H1 (cell line): ENCODE measurements around the gene DENND2A. TPM values are rescaled to one million over a fixed set of nuclear protein-coding genes. Genes with fewer than 3 reads are reported as not detected.

Source experiments
- CTCF ChIA-PET: fragments of 300-600 bp; sonication (Branson Sonifier 250); formaldehyde crosslinking; loops from one replicate; lab custom pipeline; 2021; ENCODE audit not compliant: partially characterized antibody; lab: Charles Lee
- POLR2A ChIA-PET: fragments of 300-600 bp; sonication (Branson Sonifier 250); formaldehyde crosslinking; loops from one replicate; lab custom pipeline; 2021; ENCODE audit warnings: inconsistent platforms; ENCODE audit not compliant: partially characterized antibody; lab: Charles Lee
- DNase-seq, 2 experiments: peaks; one replicate each; pipeline versions ENCODE4 v3.0.0 to v3.0.0-alpha.2; 2010 to 2022; ENCODE audit warnings: low spot score in 2 of 2, low read depth in 1 of 2, mixed read lengths in 1 of 2
- FAIRE-seq: peaks from 2 replicates; lab custom pipeline; 2011; peaks lifted over from hg19 to GRCh38; lab: Jason Lieb, UNC
- H2AFZ ChIP-seq: 2 replicates; pipeline ENCODE4 v1.8.1; 2012; ENCODE audit warnings: low read length, inconsistent platforms
- H2AK5ac ChIP-seq: 2 replicates; pipeline ENCODE4 v1.6.1; 2013; ENCODE audit warnings: low read depth, low read length
- H2BK120ac ChIP-seq: replicated peaks from 2 replicates; pipeline ENCODE3; 2013; ENCODE audit warnings: low read depth, low read length, inconsistent platforms
- H2BK12ac ChIP-seq: 2 replicates; pipeline ENCODE4 v1.6.1; 2013; ENCODE audit warnings: low read depth, low read length
- H2BK15ac ChIP-seq: 2 replicates; pipeline ENCODE4 v1.6.1; 2013; ENCODE audit warnings: low read length
- H2BK20ac ChIP-seq: 2 replicates; pipeline ENCODE4 v1.6.1; 2013; ENCODE audit warnings: low read length
- H2BK5ac ChIP-seq: 2 replicates; pipeline ENCODE4 v1.6.1; 2013; ENCODE audit warnings: low read depth, low read length
- H3K14ac ChIP-seq: 2 replicates; pipeline ENCODE4 v1.6.1; 2013; ENCODE audit warnings: inconsistent platforms; ENCODE audit not compliant: insufficient read length
- H3K18ac ChIP-seq: 2 replicates; pipeline ENCODE4 v1.6.1; 2013; ENCODE audit warnings: low read length; ENCODE audit errors: extremely low read depth
- H3K23ac ChIP-seq: 2 replicates; pipeline ENCODE4 v1.6.1; 2013; ENCODE audit warnings: inconsistent platforms; ENCODE audit not compliant: insufficient read length
- H3K23me2 ChIP-seq: 2 replicates; pipeline ENCODE4 v1.6.1; 2013; ENCODE audit warnings: low read depth, low read length
- H3K27ac ChIP-seq: 2 replicates; pipeline ENCODE4 v1.6.1; 2011; ENCODE audit warnings: low read depth, low read length, inconsistent platforms
- H3K27me3 ChIP-seq, 4 experiments: replicated peaks in 1 of 4; 1 replicate in 1 of 4; 2 replicates in 3 of 4; pipeline versions ENCODE4 v1.6.1 to v1.8.1; 2011 to 2013; ENCODE audit warnings: low read length in 3 of 4, mild to moderate bottlenecking in 3 of 4, inconsistent platforms in 2 of 4, mixed read lengths in 2 of 4, moderate library complexity in 1 of 4; ENCODE audit not compliant: control insufficient read depth in 3 of 4, insufficient read depth in 3 of 4; ENCODE audit errors: extremely low read depth in 1 of 4
- H3K36me3 ChIP-seq, 4 experiments: 2 replicates each; pipeline versions ENCODE4 v1.6.1 to v1.8.1; 2011 to 2013; ENCODE audit warnings: mild to moderate bottlenecking in 4 of 4, low read length in 3 of 4, moderate library complexity in 2 of 4, control low read depth in 1 of 4, inconsistent platforms in 1 of 4; ENCODE audit not compliant: insufficient read depth in 4 of 4, control insufficient read depth in 2 of 4
- H3K4ac ChIP-seq: replicated peaks from 2 replicates; pipeline ENCODE3; 2013; ENCODE audit warnings: low read length, low read depth, mixed read lengths, inconsistent platforms; ENCODE audit not compliant: insufficient read length
- H3K4me1 ChIP-seq, 4 experiments: replicated peaks in 1 of 4; 1 replicate in 1 of 4; 2 replicates in 3 of 4; pipeline versions ENCODE4 v1.6.1 to v1.8.1; 2011 to 2013; ENCODE audit warnings: low read length in 3 of 4, inconsistent platforms in 2 of 4, mixed read lengths in 1 of 4; ENCODE audit not compliant: insufficient read depth in 4 of 4, control insufficient read depth in 3 of 4
- H3K4me2 ChIP-seq, 2 experiments: 2 replicates each; pipeline versions ENCODE4 v1.6.1 to v1.8.1; 2011 to 2013; ENCODE audit warnings: low read depth in 2 of 2, low read length in 2 of 2, control low read depth in 1 of 2, inconsistent platforms in 1 of 2, mild to moderate bottlenecking in 1 of 2; ENCODE audit not compliant: insufficient read depth in 1 of 2
- H3K4me3 ChIP-seq, 4 experiments: fragments of 200-600, 300-600 bp in 1 of 4; sonication (generic), shearing (Covaris generic), sonication (Bioruptor Twin) in 1 of 4; 2 replicates each; pipeline versions ENCODE4 v1.5.1 to v1.8.1; 2011 to 2016; ENCODE audit warnings: low read length in 4 of 4, low read depth in 3 of 4, control low read depth in 2 of 4, inconsistent platforms in 2 of 4, mild to moderate bottlenecking in 2 of 4, mixed read lengths in 1 of 4, moderate library complexity in 1 of 4; ENCODE audit not compliant: insufficient read depth in 2 of 4; ENCODE audit errors: extremely low read depth in 1 of 4
- H3K56ac ChIP-seq: replicated peaks from 2 replicates; pipeline ENCODE3; 2013; ENCODE audit warnings: low read depth, mild to moderate bottlenecking, mixed read lengths, low read length, inconsistent platforms; ENCODE audit not compliant: insufficient read length
- H3K79me1 ChIP-seq: 2 replicates; pipeline ENCODE4 v1.6.1; 2013; ENCODE audit warnings: low read depth, low read length, control low read depth
- H3K79me2 ChIP-seq, 2 experiments: 2 replicates each; pipeline versions ENCODE4 v1.6.1 to v1.8.1; 2012 to 2013; ENCODE audit warnings: low read length in 2 of 2, mild to moderate bottlenecking in 2 of 2, inconsistent platforms in 1 of 2; ENCODE audit not compliant: insufficient read depth in 2 of 2, control insufficient read depth in 1 of 2
- H3K9ac ChIP-seq, 4 experiments: replicated peaks in 1 of 4; 1 replicate in 1 of 4; 2 replicates in 3 of 4; pipeline versions ENCODE4 v1.6.1 to v1.8.1; 2011 to 2013; ENCODE audit warnings: low read depth in 3 of 4, low read length in 3 of 4, control low read depth in 2 of 4, mild to moderate bottlenecking in 2 of 4, moderate library complexity in 2 of 4, inconsistent platforms in 1 of 4; ENCODE audit errors: extremely low read depth in 1 of 4
- H3K9me3 ChIP-seq, 2 experiments: 2 replicates each; pipeline versions ENCODE4 v1.6.1 to v1.8.1; 2012 to 2013; ENCODE audit warnings: mild to moderate bottlenecking in 2 of 2, moderate library complexity in 2 of 2, control low read depth in 1 of 2, inconsistent platforms in 1 of 2, low read depth in 1 of 2, low read length in 1 of 2, mixed read lengths in 1 of 2; ENCODE audit not compliant: insufficient read depth in 2 of 2
- H4K20me1 ChIP-seq, 2 experiments: replicated peaks in 1 of 2; 2 replicates each; pipeline versions ENCODE3 to v1.8.1; 2011 to 2013; ENCODE audit warnings: inconsistent platforms in 2 of 2, low read length in 2 of 2, mild to moderate bottlenecking in 1 of 2; ENCODE audit not compliant: insufficient read depth in 2 of 2, control insufficient read depth in 1 of 2
- H4K5ac ChIP-seq: 2 replicates; pipeline ENCODE4 v1.6.1; 2013; ENCODE audit warnings: low read length, low read depth, mixed read lengths, inconsistent platforms; ENCODE audit not compliant: insufficient read length
- H4K8ac ChIP-seq: 2 replicates; pipeline ENCODE4 v1.8.0; 2013; ENCODE audit warnings: mild to moderate bottlenecking, moderate library complexity, low read length, inconsistent platforms; ENCODE audit not compliant: insufficient read depth; ENCODE audit errors: extremely low read depth
- H4K91ac ChIP-seq: replicated peaks from 2 replicates; pipeline ENCODE3; 2013; ENCODE audit warnings: low read length, mixed read lengths, inconsistent platforms; ENCODE audit not compliant: insufficient read length
- ASH2L ChIP-seq: fragments of 200-600, 300-600 bp; sonication (generic); IDR thresholded peaks from one replicate; pipeline ENCODE4 v1.7.1; 2017; ENCODE audit warnings: low read length
- ATF2 ChIP-seq: IDR thresholded peaks from 2 replicates; pipeline ENCODE4 v1.6.1; 2012; ENCODE audit warnings: low read length, inconsistent platforms
- BRCA1 ChIP-seq: IDR thresholded peaks from 2 replicates; pipeline ENCODE4 v1.6.1; 2012; ENCODE audit warnings: low read depth, low read length, improper control_type of control experiment
- CHD2 ChIP-seq: IDR thresholded peaks from 2 replicates; pipeline ENCODE4 v1.6.1; 2012; ENCODE audit warnings: low read length, improper control_type of control experiment
- CREB1 ChIP-seq: IDR thresholded peaks from 2 replicates; pipeline ENCODE4 v1.6.1; 2012; ENCODE audit warnings: inconsistent platforms
- EP300 ChIP-seq, 2 experiments: IDR thresholded peaks; 1 replicate in 1 of 2; 2 replicates in 1 of 2; pipeline ENCODE4 v1.6.1; 2011 to 2012; ENCODE audit warnings: low read depth in 2 of 2, low read length in 2 of 2, mild to moderate bottlenecking in 2 of 2, borderline replicate concordance in 1 of 2, inconsistent platforms in 1 of 2, moderate library complexity in 1 of 2
- KDM1A ChIP-seq: fragments of 200-600, 300-600 bp; sonication (generic); IDR thresholded peaks from 2 replicates; pipeline ENCODE4 v1.7.1; 2016; ENCODE audit warnings: mild to moderate bottlenecking, low read length, borderline replicate concordance
- MAFK ChIP-seq: IDR thresholded peaks from 2 replicates; pipeline ENCODE4 v1.6.1; 2012; ENCODE audit warnings: low read depth, mild to moderate bottlenecking, improper control_type of control experiment, low read length
- NRF1 ChIP-seq: IDR thresholded peaks from 2 replicates; pipeline ENCODE4 v1.6.1; 2011; ENCODE audit warnings: mild to moderate bottlenecking, low read depth, low read length, improper control_type of control experiment
- PHF8 ChIP-seq: fragments of 200-600 bp; sonication (generic); conservative IDR thresholded peaks from 2 replicates; pipeline ENCODE4 v1.7.1; 2012; ENCODE audit warnings: low read depth, mild to moderate bottlenecking, inconsistent platforms, low read length, moderate library complexity
- SIN3A ChIP-seq, 2 experiments: IDR thresholded peaks in 1 of 2; conservative IDR thresholded peaks in 1 of 2; 2 replicates each; pipeline ENCODE4 v1.6.1; 2011 to 2012; ENCODE audit warnings: low read length in 2 of 2, improper control_type of control experiment in 1 of 2, low read depth in 1 of 2, mild to moderate bottlenecking in 1 of 2
- SP4 ChIP-seq: IDR thresholded peaks from 2 replicates; pipeline ENCODE4 v1.6.1; 2012; ENCODE audit warnings: low read length, inconsistent platforms
- SRF ChIP-seq: IDR thresholded peaks from 2 replicates; pipeline ENCODE4 v1.6.1; 2011; ENCODE audit warnings: mild to moderate bottlenecking, low read depth, low read length, moderate library complexity
- TCF12 ChIP-seq: IDR thresholded peaks from 2 replicates; pipeline ENCODE4 v1.6.1; 2011; ENCODE audit warnings: low read depth, mild to moderate bottlenecking, low read length
- WGBS, 2 experiments: shearing (Covaris generic) in 1 of 2; methylation state at CpG; one replicate each; pipeline versions ENCODE4 v1.1.6 to v1.1.7; 2013 to 2015; ENCODE audit warnings: low lambda C conversion rate in 2 of 2, mixed read lengths in 2 of 2, inconsistent platforms in 1 of 2, low coverage in 1 of 2, missing lambda C conversion rate in 1 of 2; ENCODE audit not compliant: insufficient replicate concordance in 2 of 2, insufficient coverage in 1 of 2, insufficient read length in 1 of 2; ENCODE audit errors: extremely low coverage in 1 of 2, missing lambda C conversion rate in 1 of 2; 5-methylcytosine and 5-hydroxymethylcytosine counted together
- polyA plus RNA-seq, 7 experiments: library from polyadenylated mRNA; depleted of rRNA in 3 of 7; stranded (reverse) in 5 of 7; unstranded in 2 of 7; fragments of >200 nt in 5 of 7; fragments of 200-250 nt in 2 of 7; gene quantifications; 1 replicate in 5 of 7; 2 replicates in 1 of 7; 4 replicates in 1 of 7; pipeline versions ENCODE4 v1.2.1 to v1.2.3, GENCODE V29; 2011 to 2013; ENCODE audit warnings: missing spikeins in 2 of 7, mixed read lengths in 2 of 7
- total RNA-seq: library from RNA; stranded (reverse); fragmentation: NEBNext Ultra II Directional; extraction: Animal tissue kit (Norgen Biotek cat#: 25700); gene quantifications from 2 replicates; pipeline ENCODE4 v1.2.1, GENCODE V29; 2021

The DENND2A gene
- total and polyA plus RNA-seq, 2 of the 8 experiments (the other 6 are each of a cell fraction or from before 2014, with no cell fraction given) = 5.0 to 13.0 TPM

- TF ChIP-seq MAFK (no peak), KDM1A (no peak), SRF (no peak), ASH2L (no peak), ATF2 (no peak), SIN3A (conservative IDR thresholded peaks at IDR 0.05 in 1 of 2, IDR thresholded peaks at IDR 0.05 in 1 of 2; ENCODE audit: low read depth in 1 of 2, low read length in 2 of 2) (no peak), TCF12 (no peak), CHD2 (no peak), BRCA1 (no peak), EP300 (IDR thresholded peaks at IDR 0.05; ENCODE audit: borderline replicate concordance in 1 of 2, low read depth in 2 of 2, low read length in 2 of 2) (no peak), SP4 (no peak), NRF1 (no peak), CREB1 (no peak), PHF8 (no peak)
- Histone ChIP-seq H3K4me1 (no peaks in the 10 kb centered on the region), H2BK12ac (no peak overlapping the region), H3K23ac (no peak overlapping the region), H2BK20ac (no peak overlapping the region), H3K4me3 (no peak overlapping the region), H3K9ac (no peak overlapping the region), H3K27ac (no peak overlapping the region), H3K36me3 (no peaks in the 10 kb centered on the region), H3K27me3 (no peaks in the 10 kb centered on the region), H3K79me1 (no peaks in the 10 kb centered on the region), H2AFZ (no peak overlapping the region), H2AK5ac (no peak overlapping the region), H3K14ac (no peak overlapping the region), H2BK120ac (no peak overlapping the region), H3K9me3 (no peaks in the 10 kb centered on the region), H4K5ac (no peak overlapping the region), H3K4me2 (no peak overlapping the region), H4K91ac (no peak overlapping the region), H3K18ac (no peak overlapping the region), H3K23me2 (no peaks in the 10 kb centered on the region), H2BK15ac (no peak overlapping the region), H2BK5ac (no peak overlapping the region), H3K4ac (no peak overlapping the region), H4K8ac (no peak overlapping the region), H3K56ac (no peak overlapping the region), H4K20me1 (no peaks in the 10 kb centered on the region), H3K79me2 (no peaks in the 10 kb centered on the region)
- 85% methylated on average over 3 of the region's 3 CpGs; no CpG with 5 or more reads in 1 of the 2 experiments for WGBS, 2 experiments
- DNase-seq (no peak), FAIRE-seq (no peak)
- CTCF ChIA-PET = interaction anchor here (2.5 kb wide), 1 partner anchor 14 kb away, joined by 9 read pairs; no protein-coding TSS in a partner anchor
- POLR2A ChIA-PET = no interaction called here
Observed at GRCh38 chr7:140534743-140535142, 105.9 kb downstream of the DENND2A start.
